Measurements from ENCODE around the gene IER2.

Gene IER2

GRCh38 chr19:13120031-13120430, 30.2 kb upstream of the IER2 start:
- in situ Hi-C loops (cut with MboI; ENCODE audit: low pct_unique_long_range_greater_than_20kb, low sequenced_read_pairs, unreplicated experiment): no loop called here
- DNase-seq (ENCODE audit: low spot score): no peak
- no peak for TF ChIP-seq CTCF (IDR thresholded peaks at IDR 0.05; ENCODE audit: extremely low read depth, insufficient read depth, missing control alignments)

GRCh38 chr19:13120817-13121216, 29.4 kb upstream of the IER2 start:
- no peak for DNase-seq (ENCODE audit: low spot score)
- in situ Hi-C loops (cut with MboI; ENCODE audit: low pct_unique_long_range_greater_than_20kb, low sequenced_read_pairs, unreplicated experiment): no loop called here
- no peak for TF ChIP-seq CTCF (IDR thresholded peaks at IDR 0.05; ENCODE audit: extremely low read depth, insufficient read depth, missing control alignments)

GRCh38 chr19:13121551-13122274, 28.5 kb upstream of the IER2 start:
- no peak for DNase-seq (ENCODE audit: low spot score)
- in situ Hi-C loops (cut with MboI; ENCODE audit: low pct_unique_long_range_greater_than_20kb, low sequenced_read_pairs, unreplicated experiment): no loop called here
- no peak for TF ChIP-seq CTCF (IDR thresholded peaks at IDR 0.05; ENCODE audit: extremely low read depth, insufficient read depth, missing control alignments)

GRCh38 chr19:13122275-13122878, 27.8 kb upstream of the IER2 start:
- TF ChIP-seq CTCF (IDR thresholded peaks at IDR 0.05; ENCODE audit: extremely low read depth, insufficient read depth, missing control alignments): no peak
- in situ Hi-C loops (cut with MboI; ENCODE audit: low pct_unique_long_range_greater_than_20kb, low sequenced_read_pairs, unreplicated experiment): no loop called here
- DNase-seq (ENCODE audit: low spot score): no peak

GRCh38 chr19:13122980-13123957, 26.9 kb upstream of the IER2 start:
- no peak for TF ChIP-seq CTCF (IDR thresholded peaks at IDR 0.05; ENCODE audit: extremely low read depth, insufficient read depth, missing control alignments)
- in situ Hi-C loops (cut with MboI; ENCODE audit: low pct_unique_long_range_greater_than_20kb, low sequenced_read_pairs, unreplicated experiment): no loop called here
- DNase-seq (ENCODE audit: low spot score): no peak

GRCh38 chr19:13127051-13127450, 23.2 kb upstream of the IER2 start:
- no peak for DNase-seq (ENCODE audit: low spot score)
- TF ChIP-seq CTCF (IDR thresholded peaks at IDR 0.05; ENCODE audit: extremely low read depth, insufficient read depth, missing control alignments): no peak
- in situ Hi-C loops (cut with MboI; ENCODE audit: low pct_unique_long_range_greater_than_20kb, low sequenced_read_pairs, unreplicated experiment): no loop called here
